Testis (tissue), 3 donors: ENCODE measurements around the gene SCARB2. TPM values are rescaled to one million over a fixed set of nuclear protein-coding genes. Genes with fewer than 3 reads are reported as not detected.
A peak's percentile ranks its signal among the peaks of the same experiment; 100 is the strongest.

ENCODE experiments used
- DNase-seq: peaks from one replicate; pipeline ENCODE4 v3.0.0-alpha.2; 2019
- H3K27ac ChIP-seq, 2 donors: fragments of 200-600 bp; sonication (generic); one replicate each; pipeline ENCODE4 v1.5.1; 2019
- H3K27me3 ChIP-seq: fragments of 200-600 bp; sonication (generic); one replicate; pipeline ENCODE4 v1.5.1; 2019
- H3K36me3 ChIP-seq: fragments of 200-600 bp; sonication (generic); one replicate; pipeline ENCODE4 v1.5.1; 2017; ENCODE audit warnings: low read depth; ENCODE audit errors: missing control alignments
- H3K4me1 ChIP-seq: fragments of 200-600 bp; sonication (generic); one replicate; pipeline ENCODE4 v1.5.1; 2019
- H3K4me3 ChIP-seq, 2 donors: fragments of 200-600 bp; sonication (generic); one replicate each; pipeline ENCODE4 v1.5.1; 2017 to 2019
- H3K9me3 ChIP-seq: fragments of 200-600 bp; sonication (generic); one replicate; pipeline ENCODE4 v1.5.1; 2017
- POLR2A ChIP-seq: fragments of 450-650 bp; IDR thresholded peaks from one replicate; pipeline ENCODE4 v1.6.1; 2017; ENCODE audit warnings: antibody characterized with exemption, mild to moderate bottlenecking, moderate library complexity
- WGBS, 2 donors: methylation state at CpG; one replicate each; pipeline ENCODE4 v1.1.5; 2018; 5-methylcytosine and 5-hydroxymethylcytosine counted together
- intact Hi-C: fragments of 100-400 bp; cut with DNase I; formaldehyde crosslinking; loops from one replicate; pipeline ENCODE4 v1.15.1; 2023; ENCODE audit warnings: low total_unique reads
- polyA plus RNA-seq: library from polyadenylated mRNA; stranded (reverse); fragments of 350-450 nt; fragmentation: Illumina TruSeq; extraction: RNeasy Lipid Tissue Mini Kit (QIAGEN cat#74804); gene quantifications from one replicate; pipeline ENCODE4 v1.2.3, GENCODE V29; 2014; ENCODE audit warnings: low read depth, low replicate concordance; ENCODE audit not compliant: insufficient read depth
- total RNA-seq, 2 donors: library from RNA; depleted of rRNA; stranded (reverse); fragments of >200 nt; gene quantifications; one replicate each; pipeline ENCODE4 v1.2.3, GENCODE V29; 2016
- TF ChIP-seq, protein P1 (sequence below), 3 experiments: fragments of 450-650 bp in 2 of 3; fragments of 200-600 bp in 1 of 3; sonication (generic) in 1 of 3; IDR thresholded peaks; one replicate each; pipeline ENCODE4 v1.5.1; 2016 to 2019; ENCODE audit warnings: antibody characterized with exemption in 3 of 3, mild to moderate bottlenecking in 2 of 3, moderate library complexity in 1 of 3

SCARB2 gene
- total and polyA plus RNA-seq, 3 donors from 2014 or later = 79.0 to 115 (median 115) TPM

DNA sequence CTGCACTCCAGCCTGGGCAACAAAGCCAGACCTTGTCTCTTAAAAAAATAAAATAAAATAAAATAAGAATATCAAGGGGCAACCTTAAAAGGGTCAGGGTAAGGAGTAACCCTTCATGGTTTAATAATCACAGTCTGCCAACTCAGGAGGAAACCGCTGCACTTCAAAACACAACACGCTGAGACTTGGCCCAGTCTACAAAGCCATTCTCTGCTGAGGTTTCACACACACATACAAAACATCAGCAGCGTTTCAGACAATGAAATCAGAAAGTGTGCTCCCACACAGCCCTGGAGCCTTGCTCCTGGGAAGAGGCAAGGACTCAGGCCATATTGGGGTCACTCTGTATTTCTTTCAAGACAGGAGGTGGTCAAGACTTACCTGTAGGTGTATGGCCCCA, 18.3 kb downstream of the SCARB2 start:
- H3K4me3 ChIP-seq = no peak overlapping the region
- H3K27me3 ChIP-seq = no peaks in the 10 kb centered on the region
- H3K36me3 ChIP-seq = no peaks in the 10 kb centered on the region
- no peaks in the 10 kb centered on the region for H3K9me3 ChIP-seq
- no peak for DNase-seq
- intact Hi-C loops = no loop called here
- peak overlapping the region; percentile 75 to 79 for H3K27ac ChIP-seq
- H3K4me1 ChIP-seq = peaks cover 60% of the 10 kb centered on the region
- 63 to 81% methylated on average over 3 of the region's 3 CpGs for WGBS, 2 donors
- TF ChIP-seq POLR2A = no peak
- TF ChIP-seq, protein P1, sequence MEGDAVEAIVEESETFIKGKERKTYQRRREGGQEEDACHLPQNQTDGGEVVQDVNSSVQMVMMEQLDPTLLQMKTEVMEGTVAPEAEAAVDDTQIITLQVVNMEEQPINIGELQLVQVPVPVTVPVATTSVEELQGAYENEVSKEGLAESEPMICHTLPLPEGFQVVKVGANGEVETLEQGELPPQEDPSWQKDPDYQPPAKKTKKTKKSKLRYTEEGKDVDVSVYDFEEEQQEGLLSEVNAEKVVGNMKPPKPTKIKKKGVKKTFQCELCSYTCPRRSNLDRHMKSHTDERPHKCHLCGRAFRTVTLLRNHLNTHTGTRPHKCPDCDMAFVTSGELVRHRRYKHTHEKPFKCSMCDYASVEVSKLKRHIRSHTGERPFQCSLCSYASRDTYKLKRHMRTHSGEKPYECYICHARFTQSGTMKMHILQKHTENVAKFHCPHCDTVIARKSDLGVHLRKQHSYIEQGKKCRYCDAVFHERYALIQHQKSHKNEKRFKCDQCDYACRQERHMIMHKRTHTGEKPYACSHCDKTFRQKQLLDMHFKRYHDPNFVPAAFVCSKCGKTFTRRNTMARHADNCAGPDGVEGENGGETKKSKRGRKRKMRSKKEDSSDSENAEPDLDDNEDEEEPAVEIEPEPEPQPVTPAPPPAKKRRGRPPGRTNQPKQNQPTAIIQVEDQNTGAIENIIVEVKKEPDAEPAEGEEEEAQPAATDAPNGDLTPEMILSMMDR (IDR thresholded peaks at IDR 0.05) = no peak

DNA sequence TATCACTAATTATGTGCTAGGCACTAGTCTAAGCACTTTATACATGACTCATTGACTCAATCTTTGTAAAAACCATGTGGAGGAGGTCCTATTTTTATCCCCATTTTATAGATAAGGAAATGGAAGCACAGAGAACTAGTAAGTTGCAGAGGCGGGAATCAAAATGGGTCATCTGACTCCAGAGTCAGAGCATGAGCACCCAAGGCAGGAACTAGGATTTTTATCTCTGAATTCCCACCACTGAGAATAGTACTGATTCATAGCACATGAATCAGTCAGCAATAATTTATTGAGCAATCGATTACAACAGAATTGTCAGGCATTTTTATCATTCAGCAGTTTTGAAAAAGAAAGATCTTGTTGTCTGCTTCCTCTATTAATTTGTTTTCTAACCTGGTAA, 19.3 kb downstream of the SCARB2 start:
- peak overlapping the region; percentile 75 to 79 for H3K27ac ChIP-seq
- H3K4me1 ChIP-seq = peaks cover 51% of the 10 kb centered on the region
- no peaks in the 10 kb centered on the region for H3K9me3 ChIP-seq
- intact Hi-C loops = no loop called here
- peak; percentile 50 for DNase-seq
- no peaks in the 10 kb centered on the region for H3K36me3 ChIP-seq
- no peak for TF ChIP-seq POLR2A
- TF ChIP-seq, protein P1 (IDR thresholded peaks at IDR 0.05) = no peak
- H3K4me3 ChIP-seq = no peak overlapping the region
- WGBS, 2 donors = 36 to 54% methylated on average over 2 of the region's 2 CpGs
- no peaks in the 10 kb centered on the region for H3K27me3 ChIP-seq

DNA sequence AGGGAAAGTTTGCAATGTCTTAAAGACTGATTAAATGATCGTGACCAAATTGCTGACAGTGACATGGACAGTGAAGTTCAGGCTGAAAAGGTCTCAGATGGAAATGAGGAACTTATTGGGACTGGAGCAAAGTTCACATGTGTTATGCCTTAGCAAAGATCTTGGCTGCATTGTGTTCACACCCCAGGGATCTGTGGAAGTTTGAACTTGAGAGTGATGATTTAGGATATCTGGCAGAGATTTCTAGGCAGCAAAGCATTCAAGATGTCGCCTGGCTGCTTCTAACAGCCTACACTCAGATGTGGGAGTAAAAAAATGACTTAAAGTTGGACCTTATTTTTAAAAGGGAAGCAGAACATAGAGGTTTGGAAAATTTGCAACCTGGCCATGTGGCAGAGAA, 21.4 kb downstream of the SCARB2 start:
- H3K27ac ChIP-seq = no peak overlapping the region
- no peaks in the 10 kb centered on the region for H3K9me3 ChIP-seq
- DNase-seq = no peak
- peaks cover 35% of the 10 kb centered on the region for H3K4me1 ChIP-seq
- no peak for TF ChIP-seq POLR2A
- TF ChIP-seq, protein P1 (IDR thresholded peaks at IDR 0.05) = no peak
- intact Hi-C loops = no loop called here
- H3K4me3 ChIP-seq = no peak overlapping the region
- H3K27me3 ChIP-seq = no peaks in the 10 kb centered on the region
- WGBS, 2 donors = 89 to 91% methylated on average over 2 of the region's 2 CpGs
- no peaks in the 10 kb centered on the region for H3K36me3 ChIP-seq

DNA sequence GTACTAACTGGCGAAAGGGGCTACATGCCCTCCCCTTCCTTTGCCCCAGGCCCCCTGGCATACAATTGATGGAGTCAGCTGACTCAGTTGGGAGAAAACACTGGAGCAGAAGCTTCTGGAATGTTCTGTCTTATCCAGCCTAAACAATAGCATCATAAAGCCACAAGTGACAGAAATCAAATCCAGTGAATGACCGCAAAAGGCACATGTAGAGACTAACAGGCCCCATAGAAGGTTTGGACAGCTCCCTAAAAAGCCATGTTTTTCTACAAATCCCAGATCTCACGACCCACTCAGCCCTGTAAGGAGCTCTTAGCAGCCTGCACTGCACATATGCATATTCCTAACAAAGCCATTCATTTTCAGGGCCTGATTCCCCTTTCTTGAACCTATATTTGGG, 25.1 kb downstream of the SCARB2 start:
- no peak overlapping the region for H3K4me3 ChIP-seq
- TF ChIP-seq, protein P1 (IDR thresholded peaks at IDR 0.05) = no peak
- TF ChIP-seq POLR2A = no peak
- no peak for DNase-seq
- intact Hi-C loops = no loop called here
- WGBS, 2 donors = 79 to 84% methylated on average over 3 of the region's 3 CpGs
- H3K27me3 ChIP-seq = no peaks in the 10 kb centered on the region
- H3K4me1 ChIP-seq = peaks cover 5% of the 10 kb centered on the region
- no peaks in the 10 kb centered on the region for H3K9me3 ChIP-seq
- no peaks in the 10 kb centered on the region for H3K36me3 ChIP-seq
- peak overlapping the region; percentile 5 to 39 for H3K27ac ChIP-seq

DNA sequence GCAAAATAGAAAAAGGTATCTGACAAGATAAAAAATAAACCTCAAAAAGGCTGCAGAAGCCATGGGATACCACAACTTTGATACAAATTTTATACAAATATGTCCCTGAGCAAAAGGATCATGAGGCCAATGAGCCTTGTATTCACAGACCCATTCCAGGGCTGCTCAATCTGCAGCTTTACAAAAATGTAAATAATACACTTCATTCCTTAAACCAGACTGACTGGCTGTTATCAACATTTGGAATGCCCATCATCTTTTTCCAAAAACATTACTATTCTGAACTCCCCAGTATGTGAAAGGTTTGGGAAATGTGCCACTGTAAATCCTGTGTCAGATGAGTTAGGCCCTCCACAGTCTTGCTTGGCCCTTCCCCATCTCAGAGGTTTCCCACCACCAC, 25.5 kb downstream of the SCARB2 start:
- Histone ChIP-seq H3K36me3 (no peaks in the 10 kb centered on the region), H3K9me3 (no peaks in the 10 kb centered on the region), H3K4me3 (no peak overlapping the region), H3K27me3 (no peaks in the 10 kb centered on the region), H3K4me1 (peaks cover 4% of the 10 kb centered on the region), H3K27ac (peak overlapping the region; percentile 5 to 39)
- no peak for DNase-seq
- no peak for TF ChIP-seq POLR2A
- TF ChIP-seq, protein P1 (IDR thresholded peaks at IDR 0.05) = no peak
- intact Hi-C loops = no loop called here
